Measurements from ENCODE around the gene DBN1. TPM values are rescaled to one million over a fixed set of nuclear protein-coding genes. Genes with fewer than 3 reads are reported as not detected.

Gene DBN1
- total and polyA plus RNA-seq, 2 donors (not counting 1 experiment from before 2014, with no cell fraction given): 1.4 to 1.9 TPM

GRCh38 chr5:177432839-177433657 is 40.4 kb downstream of the DBN1 start:
- H3K27me3 ChIP-seq (replicated peaks in 1 of 4; ENCODE audit: control extremely low read depth in 1 of 4, control insufficient read depth in 3 of 4, insufficient read depth in 4 of 4, low read length in 3 of 4): no peaks in the 10 kb centered on the region
- H3K4me1 Mint-ChIP-seq: peaks cover 55% of the 10 kb centered on the region
- H3K27ac Mint-ChIP-seq: peak overlapping the region; percentile 97
- H2AFZ ChIP-seq (ENCODE audit: insufficient read depth, low read depth, low read length, poor library complexity, severe bottlenecking): no peak overlapping the region
- H3K36me3 ChIP-seq (replicated peaks in 1 of 2; ENCODE audit: control extremely low read depth in 1 of 2, control insufficient read depth in 1 of 2, extremely low read depth in 1 of 2, insufficient read depth in 2 of 2, low read length in 1 of 2): peaks cover 4 to 89% of the 10 kb centered on the region in 2 experiments
- no peaks in the 10 kb centered on the region for H3K27me3 Mint-ChIP-seq
- peak overlapping the region; percentile 90 for H3K4me2 ChIP-seq (replicated peaks; ENCODE audit: low read depth, low read length, poor library complexity, severe bottlenecking)
- no peaks in the 10 kb centered on the region for H3K9me3 ChIP-seq (ENCODE audit: control extremely low read depth in 1 of 3, control insufficient read depth in 2 of 3, insufficient read depth in 1 of 3, low read length in 2 of 3)
- peak overlapping the region; percentile 34 for H3K4me3 Mint-ChIP-seq
- CTCF ChIA-PET: interaction anchor here (1.5 to 12.4 kb wide), 5 partner anchors 10 to 43 kb away, joined by 3 to 152 read pairs (median 82); partner anchors contain the start of gene PRR7
- H3K4me1 ChIP-seq (ENCODE audit: control insufficient read depth in 2 of 2, insufficient read depth in 2 of 2, low read length in 2 of 2): peaks cover 54 to 73% of the 10 kb centered on the region in 2 donors
- no peak overlapping the region for H3K9ac ChIP-seq (ENCODE audit: low read length)
- WGBS (ENCODE audit: insufficient coverage): 97% methylated on average over 20 of the region's 25 CpGs
- peak overlapping the region; percentile 92 to 96 for H3K27ac ChIP-seq (ENCODE audit: low read length in 2 of 2)
- TF ChIP-seq EZH2 (IDR thresholded peaks at IDR 0.05; ENCODE audit: borderline replicate concordance, insufficient read depth, low read depth, low read length, poor library complexity, severe bottlenecking): no peak
- TF ChIP-seq, protein P1, sequence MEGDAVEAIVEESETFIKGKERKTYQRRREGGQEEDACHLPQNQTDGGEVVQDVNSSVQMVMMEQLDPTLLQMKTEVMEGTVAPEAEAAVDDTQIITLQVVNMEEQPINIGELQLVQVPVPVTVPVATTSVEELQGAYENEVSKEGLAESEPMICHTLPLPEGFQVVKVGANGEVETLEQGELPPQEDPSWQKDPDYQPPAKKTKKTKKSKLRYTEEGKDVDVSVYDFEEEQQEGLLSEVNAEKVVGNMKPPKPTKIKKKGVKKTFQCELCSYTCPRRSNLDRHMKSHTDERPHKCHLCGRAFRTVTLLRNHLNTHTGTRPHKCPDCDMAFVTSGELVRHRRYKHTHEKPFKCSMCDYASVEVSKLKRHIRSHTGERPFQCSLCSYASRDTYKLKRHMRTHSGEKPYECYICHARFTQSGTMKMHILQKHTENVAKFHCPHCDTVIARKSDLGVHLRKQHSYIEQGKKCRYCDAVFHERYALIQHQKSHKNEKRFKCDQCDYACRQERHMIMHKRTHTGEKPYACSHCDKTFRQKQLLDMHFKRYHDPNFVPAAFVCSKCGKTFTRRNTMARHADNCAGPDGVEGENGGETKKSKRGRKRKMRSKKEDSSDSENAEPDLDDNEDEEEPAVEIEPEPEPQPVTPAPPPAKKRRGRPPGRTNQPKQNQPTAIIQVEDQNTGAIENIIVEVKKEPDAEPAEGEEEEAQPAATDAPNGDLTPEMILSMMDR (IDR thresholded peaks at IDR 0.05): no peak
- H3K79me2 ChIP-seq (ENCODE audit: control insufficient read depth, insufficient read depth, low read length): peaks cover 74% of the 10 kb centered on the region
- POLR2A ChIA-PET: interaction anchor here (0.7 to 6.8 kb wide), 4 partner anchors 12 to 83 kb away, joined by 3 to 103 read pairs (median 4); partner anchors contain the start of gene PRR7
- H3K9me3 Mint-ChIP-seq (ENCODE audit: insufficient read depth): no peaks in the 10 kb centered on the region
- H3K4me3 ChIP-seq (ENCODE audit: control extremely low read depth in 1 of 5, extremely low read depth in 1 of 5, insufficient read depth in 1 of 5, low read depth in 2 of 5, low read length in 4 of 5): peak overlapping the region in 1 of 5 experiments; percentile 23
- ATAC-seq (ENCODE audit: low read depth): no peak
- no peak for DNase-seq
- H4K20me1 ChIP-seq (ENCODE audit: control insufficient read depth, insufficient read depth, low read length, poor library complexity, severe bottlenecking): peaks cover 90% of the 10 kb centered on the region
- intact Hi-C loops (cut with micrococcal nuclease): loop anchor here (1.0 kb wide), 1 partner anchor 13 kb away; the partner anchor contains the start of gene PRR7

Data from B cell (primary cell).